Colonic mucosa (tissue), 4 donors: ENCODE results near the gene TAB3. TPM values are rescaled to one million over a fixed set of nuclear protein-coding genes. Genes with fewer than 3 reads are reported as not detected.

Experiments used
- DNase-seq: peaks from one replicate; pipeline ENCODE4 v3.0.0-alpha.2; 2020
- H3K27ac ChIP-seq: fragments of 200-600 bp; one replicate; pipeline ENCODE4 v1.8.0; 2021
- H3K27me3 ChIP-seq: fragments of 200-600 bp; one replicate; pipeline ENCODE4 v1.8.0; 2021
- H3K36me3 ChIP-seq: fragments of 200-600 bp; one replicate; pipeline ENCODE4 v1.8.0; 2021
- H3K4me1 ChIP-seq: fragments of 200-600 bp; one replicate; pipeline ENCODE4 v1.8.0; 2021; ENCODE audit warnings: mild to moderate bottlenecking
- H3K4me3 ChIP-seq: fragments of 200-600 bp; one replicate; pipeline ENCODE4 v1.8.0; 2021
- H3K9ac ChIP-seq, 2 donors: one replicate each; pipeline ENCODE4 v1.7.0; 2013; ENCODE audit warnings: control low read depth in 2 of 2, low read depth in 2 of 2, low read length in 2 of 2
- H3K9me3 ChIP-seq: fragments of 200-600 bp; one replicate; pipeline ENCODE4 v1.8.0; 2021
- intact Hi-C: fragments of 100-400 bp; cut with DNase I; formaldehyde crosslinking; loops from one replicate; pipeline ENCODE4 v1.14.1; 2022
- total RNA-seq, 2 donors: library from RNA; stranded (reverse); fragmentation: NEBNext Ultra II Directional in 1 of 2; extraction: Animal tissue kit (Norgen Biotek cat#: 25700) in 1 of 2; gene quantifications; one replicate each; pipeline ENCODE4 v1.2.1, GENCODE V29; 2021
- TF ChIP-seq, protein P1 (sequence below): fragments of 200-600 bp; IDR thresholded peaks from one replicate; pipeline ENCODE4 v1.8.0; 2022; ENCODE audit warnings: antibody characterized with exemption, mild to moderate bottlenecking
- donor health status: healthy.
- donor health status: DM: no; HTN: no; CAD: no.
- donor health status: DM: no; HTN: no; CAD: no.

The TAB3 gene
- total RNA-seq, 2 donors from 2014 or later = 12.3 to 22.2 TPM

DNA sequence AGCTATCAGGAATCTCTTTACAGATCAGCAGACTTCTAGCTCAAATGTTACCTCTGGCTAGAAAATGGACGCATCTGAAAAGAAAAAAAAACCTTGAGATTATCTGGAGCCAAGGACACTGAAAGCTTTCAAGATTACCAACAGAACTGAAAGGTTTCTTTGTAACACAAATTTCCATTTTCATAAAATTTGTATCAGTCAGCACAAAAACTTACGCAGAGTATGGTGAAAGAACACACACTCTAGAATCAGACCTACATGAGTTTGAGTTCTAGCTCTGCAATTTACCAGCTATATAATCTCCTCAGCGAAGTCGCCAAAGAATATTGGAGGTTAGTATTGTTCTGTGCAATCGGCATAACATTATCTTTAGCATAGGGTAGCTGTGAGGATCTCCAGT lies 1.8 kb downstream of the TAB3 start:
- no peak for DNase-seq
- Histone ChIP-seq H3K4me1 (no peaks in the 10 kb centered on the region), H3K36me3 (no peaks in the 10 kb centered on the region), H3K9me3 (no peaks in the 10 kb centered on the region), H3K27me3 (no peaks in the 10 kb centered on the region), H3K27ac (no peak overlapping the region), H3K4me3 (no peak overlapping the region), H3K9ac (no peak overlapping the region)
- TF ChIP-seq, protein P1, sequence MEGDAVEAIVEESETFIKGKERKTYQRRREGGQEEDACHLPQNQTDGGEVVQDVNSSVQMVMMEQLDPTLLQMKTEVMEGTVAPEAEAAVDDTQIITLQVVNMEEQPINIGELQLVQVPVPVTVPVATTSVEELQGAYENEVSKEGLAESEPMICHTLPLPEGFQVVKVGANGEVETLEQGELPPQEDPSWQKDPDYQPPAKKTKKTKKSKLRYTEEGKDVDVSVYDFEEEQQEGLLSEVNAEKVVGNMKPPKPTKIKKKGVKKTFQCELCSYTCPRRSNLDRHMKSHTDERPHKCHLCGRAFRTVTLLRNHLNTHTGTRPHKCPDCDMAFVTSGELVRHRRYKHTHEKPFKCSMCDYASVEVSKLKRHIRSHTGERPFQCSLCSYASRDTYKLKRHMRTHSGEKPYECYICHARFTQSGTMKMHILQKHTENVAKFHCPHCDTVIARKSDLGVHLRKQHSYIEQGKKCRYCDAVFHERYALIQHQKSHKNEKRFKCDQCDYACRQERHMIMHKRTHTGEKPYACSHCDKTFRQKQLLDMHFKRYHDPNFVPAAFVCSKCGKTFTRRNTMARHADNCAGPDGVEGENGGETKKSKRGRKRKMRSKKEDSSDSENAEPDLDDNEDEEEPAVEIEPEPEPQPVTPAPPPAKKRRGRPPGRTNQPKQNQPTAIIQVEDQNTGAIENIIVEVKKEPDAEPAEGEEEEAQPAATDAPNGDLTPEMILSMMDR = no peak
- intact Hi-C loops = no loop called here

DNA sequence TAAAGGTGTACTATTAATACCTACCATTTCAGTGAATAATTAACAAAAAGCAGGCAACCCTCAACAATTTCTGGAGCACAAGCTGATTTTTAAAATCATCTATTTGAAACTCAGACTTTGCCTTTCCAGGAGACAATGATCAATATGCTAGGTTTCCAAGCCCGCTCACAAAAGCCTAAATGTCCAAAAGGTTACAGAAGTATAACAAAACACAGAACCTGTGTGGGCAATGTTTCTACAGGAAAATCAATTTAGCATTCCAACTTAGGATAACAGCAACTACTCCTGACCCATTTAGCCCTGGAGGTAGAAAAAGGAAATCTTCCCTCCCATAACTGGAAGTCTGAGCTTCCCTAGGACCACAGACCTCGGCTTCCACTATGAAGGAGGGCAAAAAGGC lies 3.9 kb downstream of the TAB3 start:
- DNase-seq = no peak
- TF ChIP-seq, protein P1 = no peak
- Histone ChIP-seq H3K36me3 (no peaks in the 10 kb centered on the region), H3K9me3 (no peaks in the 10 kb centered on the region), H3K4me3 (no peak overlapping the region), H3K4me1 (no peaks in the 10 kb centered on the region), H3K27ac (no peak overlapping the region), H3K9ac (no peak overlapping the region), H3K27me3 (no peaks in the 10 kb centered on the region)
- intact Hi-C loops = no loop called here

DNA sequence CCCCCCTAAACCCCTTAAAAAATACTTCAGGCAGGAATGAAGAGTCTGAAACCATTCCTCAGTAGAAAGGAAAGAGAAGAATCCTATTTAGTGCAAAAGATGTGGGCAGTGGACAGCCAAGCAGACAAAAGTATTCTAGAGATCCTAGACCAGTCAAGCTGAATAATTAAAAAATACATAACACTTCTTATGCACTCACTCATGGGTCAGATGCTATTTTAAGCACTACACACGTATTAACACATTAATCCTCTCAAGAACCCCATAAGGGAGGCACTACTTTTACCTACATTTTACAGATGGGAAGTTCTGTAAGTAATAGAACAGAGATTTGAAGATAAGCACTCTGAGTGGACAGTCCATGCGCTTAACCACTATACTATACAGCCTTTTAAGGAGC lies 5.9 kb downstream of the TAB3 start:
- intact Hi-C loops = no loop called here
- H3K9ac ChIP-seq = no peak overlapping the region
- no peak for DNase-seq
- no peak overlapping the region for H3K27ac ChIP-seq
- no peaks in the 10 kb centered on the region for H3K4me1 ChIP-seq
- no peaks in the 10 kb centered on the region for H3K36me3 ChIP-seq
- H3K27me3 ChIP-seq = no peaks in the 10 kb centered on the region
- H3K9me3 ChIP-seq = no peaks in the 10 kb centered on the region
- H3K4me3 ChIP-seq = no peak overlapping the region
- TF ChIP-seq, protein P1 = no peak

DNA sequence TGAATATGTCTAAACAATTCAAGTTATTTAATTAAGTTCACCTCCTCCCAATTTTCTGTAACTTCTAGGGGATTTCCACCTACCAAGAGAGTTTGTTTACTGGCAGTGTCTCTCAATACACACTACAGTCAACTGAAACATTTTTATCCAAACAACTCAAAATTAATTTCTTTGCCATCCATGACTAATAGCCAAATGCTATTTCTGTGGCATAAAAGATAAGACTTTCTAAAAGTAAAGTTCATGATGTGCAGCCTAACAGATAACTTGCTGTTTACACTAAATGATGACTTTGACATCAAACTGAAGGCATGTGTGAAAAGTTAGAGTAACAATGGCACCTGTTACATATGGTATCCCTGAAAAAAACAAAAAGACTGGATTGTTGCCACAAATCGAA lies 7.3 kb downstream of the TAB3 start:
- Histone ChIP-seq H3K9ac (no peak overlapping the region), H3K27ac (no peak overlapping the region), H3K4me1 (no peaks in the 10 kb centered on the region), H3K27me3 (no peaks in the 10 kb centered on the region), H3K4me3 (no peak overlapping the region), H3K36me3 (no peaks in the 10 kb centered on the region), H3K9me3 (no peaks in the 10 kb centered on the region)
- DNase-seq = no peak
- TF ChIP-seq, protein P1 = no peak
- intact Hi-C loops = no loop called here

DNA sequence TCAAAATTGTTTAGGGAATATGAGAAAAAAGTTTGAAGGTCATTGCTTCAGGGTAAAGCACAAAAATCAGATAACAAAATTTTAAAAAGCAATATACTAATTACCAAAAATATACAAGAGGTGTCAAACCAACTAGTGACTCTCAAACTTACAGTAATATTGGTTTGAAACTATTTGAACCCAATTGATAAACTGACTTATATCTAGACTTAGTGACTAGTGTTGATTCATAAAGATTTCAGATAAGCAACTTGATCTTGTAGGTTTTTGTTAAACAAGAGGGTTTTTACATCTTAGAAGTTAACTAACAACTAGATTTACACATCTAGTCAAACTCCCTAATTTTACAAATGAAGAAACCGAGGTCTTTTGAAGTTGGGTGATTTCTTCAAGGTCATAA lies 7.7 kb downstream of the TAB3 start:
- Histone ChIP-seq H3K4me3 (no peak overlapping the region), H3K27ac (no peak overlapping the region), H3K36me3 (no peaks in the 10 kb centered on the region), H3K9me3 (no peaks in the 10 kb centered on the region), H3K27me3 (no peaks in the 10 kb centered on the region), H3K4me1 (no peaks in the 10 kb centered on the region), H3K9ac (no peak overlapping the region)
- intact Hi-C loops = no loop called here
- TF ChIP-seq, protein P1 = no peak
- DNase-seq = no peak

DNA sequence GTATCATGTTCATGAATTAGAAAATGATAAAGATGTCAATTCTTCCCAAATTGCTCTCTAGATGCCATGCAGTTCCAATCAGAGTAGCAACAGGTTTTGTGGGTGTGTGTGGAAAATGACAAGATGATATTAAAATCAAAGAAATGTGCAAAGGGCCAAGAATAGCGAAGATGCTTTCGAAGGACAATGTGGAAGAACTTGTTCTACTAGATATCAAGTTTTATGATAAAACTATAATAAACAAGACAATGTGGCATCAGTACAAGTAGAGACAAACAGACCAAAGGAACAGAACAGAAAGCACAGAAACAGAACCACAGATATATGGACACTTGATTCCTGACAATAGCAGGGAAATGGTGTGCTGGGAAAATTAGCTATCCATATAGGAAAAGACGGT lies 9.0 kb downstream of the TAB3 start:
- TF ChIP-seq, protein P1 = no peak
- Histone ChIP-seq H3K4me3 (no peak overlapping the region), H3K36me3 (no peaks in the 10 kb centered on the region), H3K9ac (no peak overlapping the region), H3K4me1 (no peaks in the 10 kb centered on the region), H3K27ac (no peak overlapping the region), H3K9me3 (no peaks in the 10 kb centered on the region), H3K27me3 (no peaks in the 10 kb centered on the region)
- intact Hi-C loops = no loop called here
- no peak for DNase-seq
